Measurements from ENCODE around the gene TMCC1. TPM values are rescaled to one million over a fixed set of nuclear protein-coding genes. Genes with fewer than 3 reads are reported as not detected.
"Not testable (repeated sequence)": the region's sequence is repeated elsewhere in the genome, so short reads cannot be mapped to it uniquely, and the experiment has no call there.

Gene TMCC1
- total RNA-seq, 2 donors from 2014 or later, result 41.0 to 51.1 TPM

DNA sequence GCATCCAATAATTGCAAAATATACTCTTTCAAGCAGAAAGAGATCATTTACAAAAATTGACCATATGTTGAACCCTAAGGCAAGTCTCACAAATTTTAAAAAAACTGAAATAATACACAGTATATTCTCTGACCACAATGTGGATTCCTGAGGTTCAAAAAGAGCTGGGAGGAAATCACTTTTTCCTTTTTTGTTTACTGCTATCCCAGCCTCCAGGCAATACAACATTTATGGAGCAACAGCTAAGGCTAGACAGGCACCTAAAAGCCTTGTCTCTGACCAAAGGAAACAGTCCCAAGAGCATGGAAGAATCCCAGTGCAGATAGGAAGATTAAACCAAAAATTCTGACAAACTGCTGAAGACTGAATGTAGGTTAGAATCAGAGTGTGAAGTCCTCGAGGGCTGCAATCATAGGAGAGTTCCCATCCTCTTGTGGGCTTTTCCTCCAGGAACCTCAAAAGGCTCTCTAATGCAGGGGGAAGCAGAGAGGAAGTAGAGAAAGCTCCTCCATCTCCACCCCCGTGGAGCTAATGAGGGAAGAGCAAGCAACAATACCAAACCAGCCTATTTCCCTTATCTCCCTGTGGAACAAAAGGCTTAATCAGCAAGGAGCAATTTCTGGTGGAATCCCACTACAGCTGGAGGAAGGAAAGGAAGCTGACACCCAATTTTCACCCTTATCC, 57.0 kb downstream of the TMCC1 start:
- WGBS, 2 experiments (ENCODE audit: insufficient coverage in 1 of 2, insufficient read length in 1 of 2), result 18 to 71% methylated on average over 1 to 2 of the region's 2 CpGs

DNA sequence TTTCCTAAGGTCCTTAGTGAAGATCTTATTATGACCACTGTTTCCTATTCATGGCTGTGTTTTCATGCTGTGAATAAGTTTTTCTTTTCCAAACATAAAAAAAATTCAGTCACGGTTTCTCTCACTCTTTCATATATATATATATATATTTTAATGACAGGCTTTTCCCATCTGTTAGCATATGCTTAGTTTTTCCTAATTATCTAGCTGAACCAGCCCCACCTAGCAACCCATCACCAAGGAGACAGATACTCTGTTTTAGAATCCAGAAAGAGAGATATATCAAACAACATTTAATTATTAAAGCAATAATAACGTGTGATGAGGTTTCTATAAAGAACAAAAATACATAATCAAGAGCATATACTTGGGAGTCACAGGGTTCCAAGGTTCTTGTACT, 58.3 kb downstream of the TMCC1 start:
- no peaks in the 10 kb centered on the region for H3K36me3 ChIP-seq (ENCODE audit: control insufficient read depth, insufficient read depth, low read length)
- peaks cover 11% of the 10 kb centered on the region for H3K4me1 ChIP-seq (ENCODE audit: control insufficient read depth, insufficient read depth, low read length)
- no peaks in the 10 kb centered on the region for H3K27me3 Mint-ChIP-seq (ENCODE audit: insufficient read depth)
- no peak overlapping the region for H3K4me3 ChIP-seq (ENCODE audit: low read length)
- WGBS, 2 experiments (ENCODE audit: insufficient coverage in 1 of 2, insufficient read length in 1 of 2), result 67% methylated on average over 1 of the region's 2 CpGs; no CpG with 5 or more reads in 1 of the 2 experiments
- H3K27me3 ChIP-seq (ENCODE audit: control insufficient read depth, insufficient read depth, low read length, poor library complexity, severe bottlenecking), result no peaks in the 10 kb centered on the region
- peaks cover 7% of the 10 kb centered on the region for H3K9me3 ChIP-seq (ENCODE audit: control insufficient read depth, low read length)
- peaks cover 5% of the 10 kb centered on the region for H3K9me3 Mint-ChIP-seq
- no peak for DNase-seq
- peaks cover 37% of the 10 kb centered on the region for H3K4me1 Mint-ChIP-seq
- TF ChIP-seq, protein P1, sequence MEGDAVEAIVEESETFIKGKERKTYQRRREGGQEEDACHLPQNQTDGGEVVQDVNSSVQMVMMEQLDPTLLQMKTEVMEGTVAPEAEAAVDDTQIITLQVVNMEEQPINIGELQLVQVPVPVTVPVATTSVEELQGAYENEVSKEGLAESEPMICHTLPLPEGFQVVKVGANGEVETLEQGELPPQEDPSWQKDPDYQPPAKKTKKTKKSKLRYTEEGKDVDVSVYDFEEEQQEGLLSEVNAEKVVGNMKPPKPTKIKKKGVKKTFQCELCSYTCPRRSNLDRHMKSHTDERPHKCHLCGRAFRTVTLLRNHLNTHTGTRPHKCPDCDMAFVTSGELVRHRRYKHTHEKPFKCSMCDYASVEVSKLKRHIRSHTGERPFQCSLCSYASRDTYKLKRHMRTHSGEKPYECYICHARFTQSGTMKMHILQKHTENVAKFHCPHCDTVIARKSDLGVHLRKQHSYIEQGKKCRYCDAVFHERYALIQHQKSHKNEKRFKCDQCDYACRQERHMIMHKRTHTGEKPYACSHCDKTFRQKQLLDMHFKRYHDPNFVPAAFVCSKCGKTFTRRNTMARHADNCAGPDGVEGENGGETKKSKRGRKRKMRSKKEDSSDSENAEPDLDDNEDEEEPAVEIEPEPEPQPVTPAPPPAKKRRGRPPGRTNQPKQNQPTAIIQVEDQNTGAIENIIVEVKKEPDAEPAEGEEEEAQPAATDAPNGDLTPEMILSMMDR (conservative IDR thresholded peaks at IDR 0.05), result no peak
- H3K4me3 Mint-ChIP-seq, result no peak overlapping the region
- H3K27ac Mint-ChIP-seq, result no peak overlapping the region
- H3K9ac ChIP-seq (ENCODE audit: extremely low read depth, low read length, poor library complexity, severe bottlenecking), result no peak overlapping the region
- H3K36me3 Mint-ChIP-seq (ENCODE audit: low read depth), result peaks cover 5% of the 10 kb centered on the region
- no peak overlapping the region for H3K27ac ChIP-seq (ENCODE audit: low read depth, low read length)

More for the DNA sequence above, 57.0 kb downstream of the TMCC1 start:
- Histone ChIP-seq H3K9me3 (ENCODE audit: control insufficient read depth, low read length) (peaks cover 20% of the 10 kb centered on the region), H3K9ac (ENCODE audit: extremely low read depth, low read length, poor library complexity, severe bottlenecking) (peak overlapping the region; percentile 4), H3K4me1 (ENCODE audit: control insufficient read depth, insufficient read depth, low read length) (peaks cover 11% of the 10 kb centered on the region), H3K36me3 (ENCODE audit: control insufficient read depth, insufficient read depth, low read length) (peaks cover 8% of the 10 kb centered on the region), H3K4me3 (ENCODE audit: low read length) (peak overlapping the region; percentile 20), H3K27ac (ENCODE audit: low read depth, low read length) (no peak overlapping the region), H3K27me3 (ENCODE audit: control insufficient read depth, insufficient read depth, low read length, poor library complexity, severe bottlenecking) (no peaks in the 10 kb centered on the region)
- Mint-ChIP-seq H3K9me3 (peaks cover 13% of the 10 kb centered on the region), H3K4me3 (no peak overlapping the region), H3K36me3 (ENCODE audit: low read depth) (peaks cover 16% of the 10 kb centered on the region), H3K4me1 (peaks cover 34% of the 10 kb centered on the region), H3K27me3 (ENCODE audit: insufficient read depth) (no peaks in the 10 kb centered on the region), H3K27ac (peak overlapping the region; percentile 59)
- DNase-seq, result peak; percentile 79
- TF ChIP-seq, protein P1 (conservative IDR thresholded peaks at IDR 0.05), result no peak

DNA sequence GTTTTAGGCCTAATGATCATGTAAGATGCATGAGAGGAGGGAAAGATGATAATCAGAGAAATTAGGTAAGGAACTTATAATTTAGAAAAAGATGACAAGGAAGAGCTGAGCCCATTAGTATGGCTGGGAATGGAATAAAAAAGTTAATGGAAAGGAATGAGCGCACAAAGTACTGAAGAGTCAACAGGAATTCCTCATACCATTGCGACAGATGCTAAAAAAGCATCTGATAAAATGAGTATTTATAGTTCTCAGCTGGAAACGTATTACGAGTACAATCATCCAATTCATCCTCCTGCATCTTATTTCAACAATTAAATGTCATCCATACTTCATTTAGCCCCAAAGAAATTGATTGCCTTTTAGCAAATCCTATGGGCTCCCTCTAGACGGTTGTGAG, 58.9 kb downstream of the TMCC1 start:
- WGBS, 2 experiments (ENCODE audit: insufficient coverage in 1 of 2, insufficient read length in 1 of 2), result 92 to 98% methylated on average over 5 of the region's 5 CpGs
- Mint-ChIP-seq H3K27me3 (ENCODE audit: insufficient read depth) (no peaks in the 10 kb centered on the region), H3K36me3 (ENCODE audit: low read depth) (peaks cover under 1% of the 10 kb centered on the region), H3K4me1 (peaks cover 41% of the 10 kb centered on the region), H3K9me3 (peaks cover 1% of the 10 kb centered on the region), H3K4me3 (no peak overlapping the region), H3K27ac (no peak overlapping the region)
- Histone ChIP-seq H3K27me3 (ENCODE audit: control insufficient read depth, insufficient read depth, low read length, poor library complexity, severe bottlenecking) (no peaks in the 10 kb centered on the region), H3K27ac (ENCODE audit: low read depth, low read length) (no peak overlapping the region), H3K9me3 (ENCODE audit: control insufficient read depth, low read length) (peaks cover under 1% of the 10 kb centered on the region), H3K4me3 (ENCODE audit: low read length) (no peak overlapping the region), H3K4me1 (ENCODE audit: control insufficient read depth, insufficient read depth, low read length) (peaks cover 11% of the 10 kb centered on the region), H3K36me3 (ENCODE audit: control insufficient read depth, insufficient read depth, low read length) (no peaks in the 10 kb centered on the region), H3K9ac (ENCODE audit: extremely low read depth, low read length, poor library complexity, severe bottlenecking) (no peak overlapping the region)
- no peak for DNase-seq
- TF ChIP-seq, protein P1 (conservative IDR thresholded peaks at IDR 0.05), result no peak

DNA sequence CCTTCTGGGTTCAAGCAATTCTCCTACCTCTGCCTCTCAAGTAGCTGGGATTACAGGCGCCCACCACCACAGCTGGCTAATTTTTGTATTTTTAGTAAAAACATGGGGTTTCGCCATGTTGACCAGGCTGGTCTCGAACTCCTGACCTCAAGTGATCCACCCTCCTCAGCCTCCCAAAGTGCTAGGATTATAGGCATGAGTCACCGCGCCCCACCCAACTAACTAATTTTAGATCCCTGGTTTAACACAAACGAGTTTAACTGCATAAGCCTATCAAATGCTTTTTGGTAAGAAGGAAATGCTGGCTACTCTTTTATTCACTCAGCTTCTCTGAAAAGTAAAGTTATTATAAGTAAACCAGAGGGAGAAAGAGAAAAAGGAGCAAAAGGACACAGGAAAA, 61.6 kb downstream of the TMCC1 start:
- not testable (repeated sequence) for H3K27me3 ChIP-seq (ENCODE audit: control insufficient read depth, insufficient read depth, low read length, poor library complexity, severe bottlenecking); H3K9me3 ChIP-seq (ENCODE audit: control insufficient read depth, low read length); H3K36me3 Mint-ChIP-seq (ENCODE audit: low read depth); H3K9ac ChIP-seq (ENCODE audit: extremely low read depth, low read length, poor library complexity, severe bottlenecking); H3K9me3 Mint-ChIP-seq; H3K27ac Mint-ChIP-seq; H3K36me3 ChIP-seq (ENCODE audit: control insufficient read depth, insufficient read depth, low read length); H3K27ac ChIP-seq (ENCODE audit: low read depth, low read length); H3K4me3 ChIP-seq (ENCODE audit: low read length); H3K4me3 Mint-ChIP-seq; H3K27me3 Mint-ChIP-seq (ENCODE audit: insufficient read depth); DNase-seq
- peaks cover 11% of the 10 kb centered on the region for H3K4me1 ChIP-seq (ENCODE audit: control insufficient read depth, insufficient read depth, low read length)
- peaks cover 28% of the 10 kb centered on the region for H3K4me1 Mint-ChIP-seq
- WGBS, 2 experiments (ENCODE audit: insufficient coverage in 1 of 2, insufficient read length in 1 of 2), result 99 to 100% methylated on average over 2 to 6 of the region's 6 CpGs

Data from endodermal cell (in vitro differentiated cells).